ENCODE results near the gene PCBP4.
"Not testable (repeated sequence)": the region's sequence is repeated elsewhere in the genome, so short reads cannot be mapped to it uniquely, and the experiment has no call there.

The PCBP4 gene

DNA sequence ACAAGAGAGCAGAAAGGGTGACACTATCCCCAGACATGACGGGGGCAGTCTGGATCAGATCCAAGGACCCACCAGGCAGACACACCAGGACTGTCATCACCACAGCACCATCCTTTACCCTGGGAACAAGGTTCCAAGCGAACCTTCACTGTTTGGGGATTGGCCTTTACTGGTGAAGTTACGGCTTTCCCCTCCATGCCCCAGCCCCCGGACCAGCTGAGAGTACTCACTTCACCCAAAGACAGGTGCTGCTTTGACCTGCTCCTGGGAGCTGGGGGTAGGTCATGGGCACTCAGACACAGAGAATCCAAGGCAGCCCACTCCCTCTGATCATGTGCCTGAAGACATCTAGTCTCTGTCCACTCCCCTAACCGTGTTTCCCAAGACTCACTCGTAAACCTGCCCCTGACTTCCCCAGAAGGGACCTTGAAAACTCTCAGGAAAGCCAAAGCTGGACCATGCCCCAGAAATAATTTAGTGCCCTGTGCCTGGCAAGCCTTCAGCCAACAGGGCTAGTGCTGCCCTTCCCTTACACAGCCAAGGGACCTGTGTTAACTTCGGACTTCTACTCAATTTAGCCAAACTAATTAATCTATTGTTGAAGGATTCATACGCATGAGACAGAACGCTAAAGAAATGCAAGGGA lies 28.4 kb downstream of the PCBP4 start:
- ATAC-seq: no peak
- DNase-seq: no peak

DNA sequence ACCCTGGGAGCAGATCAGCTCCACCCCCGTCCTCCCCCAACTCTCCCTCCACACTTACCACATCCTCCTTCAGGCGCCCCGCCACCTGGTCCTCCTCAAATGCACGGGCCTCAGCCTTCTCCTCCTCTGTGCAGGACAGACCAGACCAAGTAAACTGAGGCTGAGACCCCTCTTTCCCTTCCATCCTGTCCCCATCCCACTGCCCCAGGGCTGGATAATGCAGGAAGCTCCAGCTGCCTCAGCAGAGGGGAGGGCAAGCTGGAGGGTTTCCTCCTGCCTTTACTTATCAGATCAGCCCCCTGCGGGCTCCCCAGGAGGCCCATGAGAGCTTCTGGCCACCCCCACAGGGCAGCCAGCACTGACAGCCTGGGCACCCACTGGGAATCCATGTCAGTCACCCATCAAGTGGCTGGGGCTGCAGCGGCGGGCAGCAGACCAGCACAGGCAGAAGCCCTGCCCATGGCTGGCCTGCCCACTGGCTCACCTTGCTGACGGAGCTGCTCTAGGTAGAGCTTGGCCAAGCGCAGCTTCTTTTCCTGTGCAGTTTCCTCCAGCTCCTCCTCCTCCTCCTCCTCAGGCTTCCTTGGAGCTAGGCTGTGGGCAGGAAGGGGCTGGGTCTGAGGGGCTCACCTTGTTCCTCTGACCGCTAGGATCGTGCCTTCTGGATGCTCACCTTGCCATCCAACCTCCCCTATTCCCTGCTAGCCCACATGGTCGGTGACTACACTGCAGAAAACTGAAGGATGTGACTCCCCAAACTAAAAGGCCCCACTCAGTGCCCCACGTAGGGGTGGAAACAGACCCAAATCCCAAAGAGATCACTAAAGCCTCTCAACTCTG lies 29.4 kb downstream of the PCBP4 start:
- no peak for DNase-seq
- no peak for ATAC-seq

DNA sequence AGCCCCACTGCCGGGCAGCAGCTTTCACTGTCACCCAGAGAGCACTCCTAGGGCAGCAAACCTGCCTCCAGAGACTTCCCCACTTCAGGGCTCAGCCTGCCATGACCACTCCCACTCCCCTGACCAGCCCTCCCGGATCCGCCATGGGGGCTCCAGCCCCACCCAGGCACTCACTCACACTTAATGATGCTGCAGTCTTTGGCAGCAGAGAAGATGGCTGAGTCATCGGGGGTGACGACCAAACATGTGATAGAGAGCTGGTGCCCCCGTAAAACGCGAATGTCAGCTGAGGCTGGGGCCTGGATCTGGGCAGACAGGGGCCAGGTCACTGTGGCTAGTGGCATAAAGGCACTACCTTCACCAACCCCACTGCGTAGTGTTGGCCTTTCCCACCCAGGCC lies 30.2 kb downstream of the PCBP4 start:
- DNase-seq (no peak), ATAC-seq (no peak)

DNA sequence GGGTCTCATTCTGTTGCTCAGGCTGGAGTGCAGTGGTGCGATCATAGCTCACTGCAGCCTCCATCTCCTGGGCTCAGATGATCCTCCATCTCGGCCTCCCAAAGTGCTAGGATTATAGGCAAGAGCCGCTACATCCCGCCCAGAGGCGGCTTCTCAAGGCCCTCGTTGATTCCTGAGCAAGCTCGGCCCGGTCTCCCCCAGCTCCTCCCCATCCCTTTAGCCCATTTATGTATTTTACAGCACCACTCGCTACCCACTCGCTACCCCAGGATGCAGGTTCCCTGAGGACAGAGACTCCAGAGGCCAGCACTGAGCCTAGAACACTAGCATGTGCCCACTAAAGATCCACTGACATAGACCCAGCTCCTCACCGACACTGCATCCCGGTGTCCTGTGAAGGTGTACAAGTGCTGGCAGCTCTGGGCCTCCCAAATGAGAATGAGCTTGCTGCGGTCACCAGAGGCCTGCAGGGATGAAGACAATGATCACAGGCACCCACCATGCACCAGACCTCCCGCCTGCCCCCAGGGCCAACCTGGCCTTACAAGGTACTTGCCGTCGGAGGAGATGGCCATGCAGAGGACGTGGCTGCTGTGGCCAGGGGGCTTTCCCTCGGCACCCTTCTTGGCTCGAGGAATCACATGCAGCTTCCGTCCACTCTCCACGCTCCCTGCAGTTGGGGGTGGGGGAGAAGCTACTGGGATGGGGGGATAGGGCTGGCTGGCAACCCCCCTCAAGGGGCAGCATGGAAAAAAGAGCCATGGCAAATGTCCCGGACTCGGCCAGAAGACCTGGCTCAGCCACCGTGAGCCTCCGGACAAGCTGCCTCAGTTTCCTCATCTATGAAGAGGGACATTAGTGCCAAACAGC lies 31.1 kb downstream of the PCBP4 start:
- ATAC-seq (no peak), DNase-seq (no peak)

DNA sequence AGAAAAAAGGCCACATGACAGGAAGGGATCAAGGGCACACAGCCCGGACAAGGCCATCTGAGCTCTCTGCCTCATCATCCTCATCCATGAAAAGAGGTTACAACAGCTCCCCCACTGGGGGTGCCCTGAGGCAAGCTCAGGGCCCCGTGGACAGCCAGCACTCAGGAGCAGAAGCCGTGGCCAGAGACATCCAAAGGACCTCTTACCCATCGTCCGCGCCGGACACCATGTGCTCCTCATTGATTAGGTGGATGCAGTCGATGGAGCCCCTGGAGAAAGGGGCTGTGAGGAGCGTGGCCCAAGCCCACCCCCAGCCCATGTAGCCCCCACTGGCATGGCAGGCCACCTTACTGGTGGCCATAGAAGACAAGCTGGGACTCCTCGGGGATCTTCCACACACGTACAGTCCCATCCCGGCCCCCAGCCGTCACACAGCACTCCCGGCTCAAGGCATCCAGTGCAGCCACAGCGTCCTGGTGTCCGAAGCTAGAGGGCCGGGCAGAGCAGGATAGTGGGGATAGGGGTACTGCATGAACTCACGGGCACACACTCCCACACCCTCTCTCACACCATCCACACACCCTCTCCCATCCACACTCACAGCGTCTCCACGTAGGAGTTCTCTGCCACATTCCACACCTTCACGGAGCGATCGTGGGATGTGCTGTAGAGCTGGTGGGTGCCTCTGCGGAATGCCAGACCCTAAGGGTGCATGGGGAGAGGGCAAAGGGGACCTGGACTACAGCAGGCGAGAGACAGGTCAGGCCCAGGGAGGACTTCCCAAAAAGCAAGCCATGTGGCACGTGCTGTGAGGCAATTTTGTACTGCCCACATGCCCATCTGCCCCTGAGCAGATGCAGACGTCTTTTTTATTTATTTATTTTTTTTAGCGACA lies 32.0 kb downstream of the PCBP4 start:
- DNase-seq: no peak
- no peak for ATAC-seq

DNA sequence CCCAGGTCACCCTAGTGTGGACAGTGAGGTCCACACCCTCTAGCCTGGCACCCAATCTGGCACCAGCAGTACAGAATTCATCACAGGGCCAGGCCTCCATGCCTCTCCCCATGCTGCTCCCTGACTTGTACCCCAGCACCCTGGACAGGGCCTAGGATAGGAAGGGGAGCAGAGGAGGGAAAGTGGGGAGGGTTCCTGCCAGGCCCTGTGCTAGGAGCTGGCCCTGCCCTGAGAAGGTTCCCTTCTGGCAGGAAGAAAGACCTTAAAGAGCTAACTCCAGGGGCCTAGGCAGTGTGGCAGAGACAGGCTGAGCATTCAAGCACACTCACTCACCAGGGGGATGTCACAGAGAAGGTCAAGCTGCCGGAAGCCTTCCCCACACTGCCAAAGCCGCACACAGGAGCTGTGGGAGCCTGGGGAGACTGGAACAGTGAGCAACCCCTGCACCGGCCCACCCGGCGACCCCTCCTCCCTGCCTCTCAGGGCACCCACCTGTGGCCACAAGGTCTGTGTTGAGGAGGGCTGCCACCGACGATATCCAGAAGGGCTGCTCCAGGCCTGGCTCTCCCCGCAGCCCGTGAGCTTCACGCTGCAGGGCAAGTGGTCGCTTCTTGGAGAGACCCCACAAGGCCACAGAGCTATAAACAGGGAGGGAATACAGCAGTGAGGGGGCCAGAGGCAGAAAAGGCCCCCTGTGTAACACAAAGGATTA lies 33.0 kb downstream of the PCBP4 start:
- no peak for ATAC-seq
- DNase-seq: no peak

DNA sequence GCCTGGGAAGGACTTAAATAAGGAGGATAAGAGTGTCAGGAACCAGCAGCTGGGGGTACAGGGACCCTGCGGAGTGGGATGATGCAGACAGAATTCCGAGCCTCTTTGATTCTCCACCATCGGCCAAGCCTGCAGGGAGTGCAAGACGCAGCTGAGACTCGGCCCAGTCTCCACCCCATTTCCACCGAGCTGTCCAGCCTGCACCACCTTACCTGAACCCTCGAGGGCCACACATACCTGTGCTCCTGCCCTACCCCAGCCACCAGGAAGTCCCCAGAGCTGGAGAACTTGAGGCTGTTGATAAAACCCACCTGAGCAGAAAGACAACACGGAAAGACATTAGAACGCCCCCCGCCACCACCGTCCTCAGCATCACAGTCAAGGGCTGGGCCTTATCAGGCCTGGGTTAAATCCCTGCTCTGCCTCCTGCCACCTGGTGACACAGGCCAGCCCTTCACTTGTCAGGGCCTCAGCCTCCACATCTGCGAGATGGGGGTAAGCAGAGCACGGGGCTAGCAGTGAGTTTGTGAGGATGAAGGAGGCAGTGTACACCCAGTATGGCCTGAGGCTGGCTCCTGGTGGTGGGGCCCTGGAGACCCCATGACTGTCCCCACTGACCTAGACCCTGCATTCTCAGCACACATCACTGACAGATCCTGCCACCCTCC lies 33.6 kb downstream of the PCBP4 start:
- DNase-seq (no peak), ATAC-seq (no peak)

DNA sequence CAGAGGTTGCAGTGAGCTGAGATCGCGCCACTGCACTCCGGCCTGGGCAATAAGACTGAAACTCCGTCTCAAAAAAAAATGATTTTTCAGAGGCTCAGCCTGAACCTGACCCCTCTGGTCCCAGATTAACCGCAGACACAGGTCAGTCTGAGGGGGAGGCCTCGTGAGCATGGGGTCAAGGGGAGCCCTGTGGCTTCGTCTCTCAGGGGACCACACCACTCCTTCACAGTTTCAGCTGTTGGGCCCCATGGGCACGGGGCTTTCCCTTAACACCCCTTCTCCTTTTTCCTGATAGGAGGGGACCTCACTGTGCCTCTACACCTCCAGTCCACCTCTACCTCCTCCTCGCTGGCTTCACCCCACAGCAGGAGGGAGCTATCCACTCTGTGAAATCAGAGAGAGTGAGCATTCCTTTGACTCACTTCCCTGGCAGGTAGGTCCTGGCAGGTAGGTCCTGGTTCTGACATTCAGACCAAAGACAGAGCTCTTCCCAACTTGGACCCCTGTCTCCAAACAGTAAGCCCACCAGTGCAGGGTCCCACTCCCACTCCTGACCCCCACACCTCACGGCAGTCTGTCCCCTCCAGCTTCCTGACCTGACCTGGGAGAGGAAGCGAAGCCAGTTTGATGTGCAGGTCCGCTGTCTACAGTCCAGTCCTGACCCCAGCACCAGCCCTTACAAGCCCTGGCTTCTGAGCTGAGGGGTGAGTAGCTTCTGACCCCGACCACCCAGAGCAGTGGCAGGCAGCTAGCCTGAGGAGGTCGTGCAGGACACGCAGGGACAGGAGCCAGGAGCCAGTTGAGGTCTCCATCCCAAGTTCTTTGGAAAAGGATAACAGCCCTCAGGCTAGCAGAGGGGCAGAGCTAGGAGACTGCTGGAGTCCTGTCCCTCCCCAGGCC lies 34.5 kb downstream of the PCBP4 start:
- no peak for ATAC-seq
- DNase-seq: no peak

DNA sequence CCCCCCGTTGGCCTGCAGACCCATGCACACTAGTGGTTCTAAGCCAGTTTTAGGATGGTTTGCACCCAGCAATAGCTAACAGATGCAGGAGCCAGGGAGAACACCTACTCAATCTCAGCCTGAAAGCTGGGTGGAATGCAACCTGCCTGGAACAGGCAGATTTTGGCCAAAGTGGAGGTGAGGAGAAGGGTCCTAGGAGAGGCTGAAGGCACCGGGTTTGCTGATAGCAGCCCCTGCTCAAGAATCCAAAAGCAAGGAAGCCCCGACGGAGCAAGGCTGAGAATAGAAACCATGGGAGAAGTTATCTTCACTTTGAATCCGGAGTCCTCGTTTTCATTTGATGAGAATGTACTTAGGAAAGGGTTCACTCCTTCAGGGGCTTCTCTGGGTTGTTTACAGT lies 35.5 kb downstream of the PCBP4 start:
- no peak for DNase-seq
- ATAC-seq: no peak

DNA sequence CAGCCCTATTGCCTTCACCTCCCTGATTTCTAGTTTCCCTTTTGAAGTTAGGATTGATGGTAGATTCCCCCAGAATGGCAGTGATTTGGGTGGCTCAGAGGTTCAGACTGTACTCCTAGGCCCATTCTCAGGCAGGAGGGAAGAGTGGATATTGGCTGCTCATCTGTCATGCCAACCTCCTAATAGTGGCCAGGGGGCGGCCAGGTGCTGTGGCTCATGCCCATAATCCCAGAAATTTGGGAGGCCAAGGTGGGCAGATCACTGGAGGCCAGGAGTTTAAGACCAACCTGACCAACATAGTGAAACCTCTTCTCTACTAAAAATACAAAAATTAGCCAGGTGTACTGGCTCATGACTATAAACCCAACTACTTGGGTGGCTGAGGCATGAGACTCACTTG lies 36.8 kb downstream of the PCBP4 start:
- DNase-seq: no peak
- no peak for ATAC-seq

DNA sequence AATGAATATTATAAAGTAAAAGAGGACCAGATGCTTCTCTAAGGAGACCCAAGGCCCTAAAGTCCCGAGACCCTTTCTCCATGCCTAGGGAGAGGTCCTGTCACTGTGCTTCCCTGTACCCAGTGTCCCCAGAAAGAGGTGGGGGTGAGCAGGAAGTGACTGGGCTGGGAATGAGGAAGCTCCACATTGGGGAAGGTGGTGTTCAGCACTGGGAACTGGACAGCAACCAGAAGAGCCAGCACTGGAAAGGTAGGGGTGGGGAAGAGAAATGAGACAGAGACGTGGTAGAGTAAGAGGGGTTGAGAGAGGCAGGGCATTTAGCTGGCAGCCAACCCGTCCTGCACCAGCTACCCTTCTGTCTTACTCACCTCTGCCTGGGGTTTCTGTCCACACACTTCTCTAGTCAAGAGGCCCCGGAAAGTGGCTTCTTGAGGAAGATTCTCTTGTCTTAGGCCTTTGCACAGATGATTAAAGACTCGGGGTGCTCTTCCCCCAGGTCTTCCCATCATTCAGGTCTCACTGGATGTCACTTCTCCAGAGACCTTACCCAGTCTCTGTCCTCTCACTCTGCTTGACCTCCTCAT lies 37.7 kb downstream of the PCBP4 start:
- ATAC-seq (no peak), DNase-seq (no peak)

DNA sequence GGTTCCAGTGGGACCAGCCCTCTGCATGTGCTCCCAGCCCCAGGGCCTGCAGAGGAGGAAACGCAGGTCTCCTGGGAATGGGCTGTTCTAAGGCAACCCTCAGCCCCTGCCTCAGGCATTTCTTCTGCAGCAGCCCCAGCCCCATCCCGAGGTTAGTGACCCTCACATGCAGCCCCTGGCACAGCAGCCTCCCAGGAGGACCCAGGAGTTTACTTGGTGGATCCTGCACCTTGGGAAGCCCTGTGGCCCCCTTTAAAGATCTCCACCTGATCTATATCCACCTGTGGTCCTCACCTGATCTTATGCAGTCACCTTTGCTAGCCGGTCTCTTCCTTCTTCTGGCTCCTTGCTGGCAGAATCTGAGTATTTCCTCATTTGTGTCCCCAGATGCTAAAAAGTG lies 38.3 kb downstream of the PCBP4 start:
- ATAC-seq, DNase-seq: not testable (repeated sequence)

DNA sequence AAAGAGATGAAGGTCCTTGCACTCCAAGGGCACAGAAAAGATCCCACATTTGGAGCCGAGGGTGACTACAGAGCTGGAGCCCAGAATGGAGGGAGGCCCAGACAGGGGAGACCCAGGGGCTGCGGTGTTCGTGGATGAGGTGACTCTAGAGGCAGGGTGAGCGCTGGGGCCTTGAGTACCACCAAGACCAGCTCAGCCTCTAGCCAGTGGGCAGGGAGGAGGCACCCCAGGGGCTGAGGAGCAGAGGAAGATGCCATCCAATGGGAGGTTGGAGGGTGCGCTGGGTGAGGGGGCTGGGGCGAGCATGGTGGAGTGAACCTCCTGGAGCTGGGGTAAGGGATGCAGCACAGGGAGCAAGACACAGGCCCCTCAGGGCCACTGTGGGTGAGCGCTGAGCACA lies 38.8 kb downstream of the PCBP4 start:
- ATAC-seq: no peak
- no peak for DNase-seq

DNA sequence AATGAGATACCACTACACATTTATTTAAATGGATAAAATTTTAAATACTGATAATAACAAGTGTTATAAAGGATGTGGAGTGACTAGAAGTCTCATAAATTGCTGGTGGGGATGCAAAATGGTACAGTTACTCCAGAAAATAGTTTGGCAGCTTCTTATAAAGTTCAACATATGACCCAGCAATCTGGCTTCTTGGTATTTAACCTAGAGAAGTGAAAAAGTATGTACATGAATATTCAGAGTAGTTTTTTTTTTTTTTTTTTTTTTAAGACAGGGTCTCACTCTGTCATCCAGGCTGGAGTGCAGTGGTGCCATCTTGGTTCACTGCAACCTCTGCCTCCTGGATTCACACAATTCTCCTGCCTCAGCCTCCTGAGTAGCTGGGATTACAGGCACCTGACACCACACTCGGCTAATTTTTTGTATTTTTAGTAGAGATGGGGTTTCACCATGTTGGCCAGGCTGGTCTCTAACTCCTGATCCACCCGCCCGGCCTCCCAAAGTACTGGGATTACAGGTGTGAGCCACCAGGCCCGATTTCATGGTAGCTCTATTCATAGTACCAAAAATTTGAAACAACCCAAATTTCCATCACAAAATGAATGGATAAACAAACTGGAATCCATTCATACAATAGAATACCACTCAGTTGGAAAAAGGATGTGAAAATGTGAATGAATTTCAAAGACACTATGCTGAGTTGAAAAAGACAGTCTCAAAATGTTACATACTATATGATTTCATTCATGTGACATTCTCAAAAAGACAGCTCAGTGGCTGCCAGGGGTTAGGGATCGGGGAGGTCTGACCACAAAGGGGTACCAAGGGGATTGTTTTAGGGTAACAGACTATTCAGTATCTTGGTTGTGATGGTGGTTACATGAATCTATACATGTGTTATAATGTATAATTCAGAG lies 39.9 kb downstream of the PCBP4 start:
- ATAC-seq: no peak
- DNase-seq: no peak

DNA sequence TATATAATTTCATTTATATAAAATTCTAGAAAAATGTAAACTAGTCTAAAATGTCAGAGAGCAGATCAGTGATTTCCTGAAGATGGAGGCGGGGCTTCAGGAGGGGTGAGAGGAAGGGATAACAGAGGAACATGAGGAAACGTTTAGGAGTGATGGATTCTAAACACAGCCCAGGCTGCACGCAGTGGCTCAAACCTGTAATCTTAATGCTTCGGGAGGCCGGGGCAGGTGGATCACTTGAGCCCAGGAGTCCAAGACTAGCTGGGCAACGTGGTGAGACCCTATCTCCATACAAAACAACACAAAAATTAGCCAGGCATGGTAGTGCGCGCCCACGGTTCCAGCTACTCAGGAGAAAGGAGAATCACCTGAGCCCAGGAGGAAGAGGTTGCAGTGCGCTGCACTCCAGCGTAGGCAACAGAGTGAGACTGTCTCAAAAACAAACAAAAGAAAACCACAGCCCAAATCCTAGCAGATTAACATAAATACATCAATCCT lies 46.1 kb downstream of the PCBP4 start:
- no peak for DNase-seq
- ATAC-seq: no peak

DNA sequence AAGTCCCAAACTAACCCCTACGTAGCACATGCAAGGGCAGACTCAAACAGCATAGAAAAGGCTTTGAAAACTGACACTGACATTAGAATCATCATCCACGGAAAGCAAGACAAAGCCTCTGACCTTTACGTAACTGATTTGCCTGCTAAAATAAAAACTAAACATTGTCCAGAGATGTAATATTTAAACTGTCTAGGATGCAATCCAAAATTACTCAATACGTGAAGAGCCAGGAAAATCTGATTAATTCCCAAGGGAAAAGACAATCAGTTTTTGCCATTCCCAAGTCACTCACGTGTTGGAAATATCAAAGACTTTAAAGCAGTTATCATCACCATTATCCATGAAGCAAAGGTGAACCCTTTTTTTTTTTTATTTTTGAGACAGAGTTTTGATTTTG lies 50.8 kb downstream of the PCBP4 start:
- ATAC-seq (no peak), DNase-seq (no peak)

DNA sequence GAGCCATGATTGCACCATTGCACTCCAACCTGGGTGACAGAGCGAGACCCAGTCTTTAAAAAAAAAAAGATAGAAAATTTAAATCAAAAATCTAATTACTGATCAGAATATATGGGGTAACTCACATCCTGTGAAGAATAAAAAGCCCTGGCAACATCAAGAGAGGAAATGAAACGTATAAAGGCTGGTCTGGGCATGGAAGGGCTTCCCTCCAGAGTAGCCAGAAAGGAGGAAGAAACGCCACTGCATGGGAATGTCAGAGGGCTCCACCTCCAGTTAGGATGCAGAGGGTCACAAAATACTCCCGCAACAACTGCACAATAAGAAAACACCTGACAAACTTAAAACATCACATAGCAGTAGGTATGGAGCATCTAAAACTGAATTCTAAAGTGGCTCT lies 59.2 kb downstream of the PCBP4 start:
- no peak for ATAC-seq

More for the DNA sequence above, 59.2 kb downstream of the PCBP4 start:
- no peak for DNase-seq
